ENCODE data around the gene LDHA. TPM values are rescaled to one million over a fixed set of nuclear protein-coding genes. Genes with fewer than 3 reads are reported as not detected.

The LDHA gene
- total and polyA plus RNA-seq, 2 of the 13 experiments (the other 11 are each of a cell fraction or from before 2014, with no cell fraction given), result 805 to 1,547 TPM

DNA sequence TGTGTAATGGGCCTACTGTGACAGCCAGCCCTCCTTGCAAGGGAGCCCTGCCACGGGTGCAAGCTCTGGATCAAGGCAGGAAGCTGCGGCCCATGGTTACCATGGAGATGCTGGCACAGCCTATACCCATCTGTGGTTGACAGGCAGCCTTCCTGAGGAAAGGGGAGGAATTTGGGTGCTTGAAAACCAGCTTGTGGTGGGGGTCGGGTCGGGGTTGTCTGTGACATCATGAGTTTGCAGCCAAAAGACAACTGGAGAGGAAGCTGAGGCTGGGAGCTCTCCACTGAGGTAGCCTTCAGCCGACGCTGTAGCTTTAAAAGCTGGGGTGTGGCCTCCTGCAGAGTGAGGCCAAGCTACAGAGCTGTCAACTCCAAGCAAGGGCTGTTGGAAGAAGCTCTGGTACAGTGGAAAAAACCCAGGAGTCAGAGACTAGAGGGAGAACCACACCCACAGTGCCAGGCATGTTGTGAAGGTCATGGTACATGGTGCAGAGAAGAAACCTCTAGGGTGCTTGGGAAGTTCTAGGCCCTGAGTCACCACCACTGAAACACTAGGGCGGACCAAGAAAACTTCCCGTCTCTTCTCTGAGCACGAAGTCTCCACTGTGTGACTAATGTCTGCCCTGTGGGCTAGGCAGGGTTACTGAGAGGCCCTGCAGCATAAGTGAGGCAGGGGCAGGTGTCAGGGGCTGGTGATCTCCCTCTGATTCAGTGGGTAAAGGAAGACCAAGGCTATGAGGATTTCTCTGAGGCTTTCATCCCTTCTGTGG is 10.8 kb upstream of the LDHA start (continued):
- TF ChIP-seq, protein P1, sequence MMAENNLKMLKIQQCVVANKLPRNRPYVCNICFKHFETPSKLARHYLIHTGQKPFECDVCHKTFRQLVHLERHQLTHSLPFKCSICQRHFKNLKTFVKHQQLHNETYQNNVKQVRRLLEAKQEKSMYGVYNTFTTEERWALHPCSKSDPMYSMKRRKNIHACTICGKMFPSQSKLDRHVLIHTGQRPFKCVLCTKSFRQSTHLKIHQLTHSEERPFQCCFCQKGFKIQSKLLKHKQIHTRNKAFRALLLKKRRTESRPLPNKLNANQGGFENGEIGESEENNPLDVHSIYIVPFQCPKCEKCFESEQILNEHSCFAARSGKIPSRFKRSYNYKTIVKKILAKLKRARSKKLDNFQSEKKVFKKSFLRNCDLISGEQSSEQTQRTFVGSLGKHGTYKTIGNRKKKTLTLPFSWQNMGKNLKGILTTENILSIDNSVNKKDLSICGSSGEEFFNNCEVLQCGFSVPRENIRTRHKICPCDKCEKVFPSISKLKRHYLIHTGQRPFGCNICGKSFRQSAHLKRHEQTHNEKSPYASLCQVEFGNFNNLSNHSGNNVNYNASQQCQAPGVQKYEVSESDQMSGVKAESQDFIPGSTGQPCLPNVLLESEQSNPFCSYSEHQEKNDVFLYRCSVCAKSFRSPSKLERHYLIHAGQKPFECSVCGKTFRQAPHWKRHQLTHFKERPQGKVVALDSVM (CRISPR knock-in tag; IDR thresholded peaks at IDR 0.05), result 0 out of 2 replicates have a peak, but pooled peaks have one; percentile 37
- TF ChIP-seq, protein P2, sequence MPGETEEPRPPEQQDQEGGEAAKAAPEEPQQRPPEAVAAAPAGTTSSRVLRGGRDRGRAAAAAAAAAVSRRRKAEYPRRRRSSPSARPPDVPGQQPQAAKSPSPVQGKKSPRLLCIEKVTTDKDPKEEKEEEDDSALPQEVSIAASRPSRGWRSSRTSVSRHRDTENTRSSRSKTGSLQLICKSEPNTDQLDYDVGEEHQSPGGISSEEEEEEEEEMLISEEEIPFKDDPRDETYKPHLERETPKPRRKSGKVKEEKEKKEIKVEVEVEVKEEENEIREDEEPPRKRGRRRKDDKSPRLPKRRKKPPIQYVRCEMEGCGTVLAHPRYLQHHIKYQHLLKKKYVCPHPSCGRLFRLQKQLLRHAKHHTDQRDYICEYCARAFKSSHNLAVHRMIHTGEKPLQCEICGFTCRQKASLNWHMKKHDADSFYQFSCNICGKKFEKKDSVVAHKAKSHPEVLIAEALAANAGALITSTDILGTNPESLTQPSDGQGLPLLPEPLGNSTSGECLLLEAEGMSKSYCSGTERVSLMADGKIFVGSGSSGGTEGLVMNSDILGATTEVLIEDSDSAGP (CRISPR knock-in tag; IDR thresholded peaks at IDR 0.05; ENCODE audit: borderline replicate concordance), result peak; percentile 100
- 0 out of 2 replicates have a peak, but pooled peaks have one; percentile 44 for TF ChIP-seq SMAD3 (CRISPR knock-in tag; IDR thresholded peaks at IDR 0.05)
- TF ChIP-seq NR2C2 (CRISPR knock-in tag; IDR thresholded peaks at IDR 0.05; ENCODE audit: borderline replicate concordance), result no peak
- TF ChIP-seq TARDBP (CRISPR knock-in tag; IDR thresholded peaks at IDR 0.05), result peak; percentile 58; the same call in 1 of the 2 replicates
- TF ChIP-seq NFE2 (CRISPR knock-in tag; IDR thresholded peaks at IDR 0.05), result no peak
- TF ChIP-seq, protein P3, sequence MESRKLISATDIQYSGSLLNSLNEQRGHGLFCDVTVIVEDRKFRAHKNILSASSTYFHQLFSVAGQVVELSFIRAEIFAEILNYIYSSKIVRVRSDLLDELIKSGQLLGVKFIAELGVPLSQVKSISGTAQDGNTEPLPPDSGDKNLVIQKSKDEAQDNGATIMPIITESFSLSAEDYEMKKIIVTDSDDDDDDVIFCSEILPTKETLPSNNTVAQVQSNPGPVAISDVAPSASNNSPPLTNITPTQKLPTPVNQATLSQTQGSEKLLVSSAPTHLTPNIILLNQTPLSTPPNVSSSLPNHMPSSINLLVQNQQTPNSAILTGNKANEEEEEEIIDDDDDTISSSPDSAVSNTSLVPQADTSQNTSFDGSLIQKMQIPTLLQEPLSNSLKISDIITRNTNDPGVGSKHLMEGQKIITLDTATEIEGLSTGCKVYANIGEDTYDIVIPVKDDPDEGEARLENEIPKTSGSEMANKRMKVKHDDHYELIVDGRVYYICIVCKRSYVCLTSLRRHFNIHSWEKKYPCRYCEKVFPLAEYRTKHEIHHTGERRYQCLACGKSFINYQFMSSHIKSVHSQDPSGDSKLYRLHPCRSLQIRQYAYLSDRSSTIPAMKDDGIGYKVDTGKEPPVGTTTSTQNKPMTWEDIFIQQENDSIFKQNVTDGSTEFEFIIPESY (CRISPR knock-in tag; IDR thresholded peaks at IDR 0.05), result no peak
- peak; percentile 70; the same call in 1 of the 2 replicates for TF ChIP-seq MEIS1 (CRISPR knock-in tag; IDR thresholded peaks at IDR 0.05; ENCODE audit: borderline replicate concordance)
- TF ChIP-seq SRSF9 (IDR thresholded peaks at IDR 0.05; ENCODE audit: borderline replicate concordance, insufficient read depth, low read depth, low read length, poor library complexity, severe bottlenecking), result no peak
- TF ChIP-seq, protein P4, sequence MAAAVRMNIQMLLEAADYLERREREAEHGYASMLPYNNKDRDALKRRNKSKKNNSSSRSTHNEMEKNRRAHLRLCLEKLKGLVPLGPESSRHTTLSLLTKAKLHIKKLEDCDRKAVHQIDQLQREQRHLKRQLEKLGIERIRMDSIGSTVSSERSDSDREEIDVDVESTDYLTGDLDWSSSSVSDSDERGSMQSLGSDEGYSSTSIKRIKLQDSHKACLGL (CRISPR knock-in tag; IDR thresholded peaks at IDR 0.05), result 0 out of 2 replicates have a peak, but pooled peaks have one; percentile 17
- TF ChIP-seq, protein P5, sequence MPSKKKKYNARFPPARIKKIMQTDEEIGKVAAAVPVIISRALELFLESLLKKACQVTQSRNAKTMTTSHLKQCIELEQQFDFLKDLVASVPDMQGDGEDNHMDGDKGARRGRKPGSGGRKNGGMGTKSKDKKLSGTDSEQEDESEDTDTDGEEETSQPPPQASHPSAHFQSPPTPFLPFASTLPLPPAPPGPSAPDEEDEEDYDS (CRISPR knock-in tag; IDR thresholded peaks at IDR 0.05), result 0 out of 2 replicates have a peak, but pooled peaks have one; percentile 37
- no peak for TF ChIP-seq SIX1 (CRISPR knock-in tag; IDR thresholded peaks at IDR 0.05; ENCODE audit: borderline replicate concordance)
- TF ChIP-seq ZNF83 (CRISPR knock-in tag; IDR thresholded peaks at IDR 0.05; ENCODE audit: borderline replicate concordance), result 0 out of 2 replicates have a peak, but pooled peaks have one; percentile 25
- TF ChIP-seq BCL6 (CRISPR knock-in tag; IDR thresholded peaks at IDR 0.05), result 0 out of 2 replicates have a peak, but pooled peaks have one; percentile 25
- TF ChIP-seq, protein P6, sequence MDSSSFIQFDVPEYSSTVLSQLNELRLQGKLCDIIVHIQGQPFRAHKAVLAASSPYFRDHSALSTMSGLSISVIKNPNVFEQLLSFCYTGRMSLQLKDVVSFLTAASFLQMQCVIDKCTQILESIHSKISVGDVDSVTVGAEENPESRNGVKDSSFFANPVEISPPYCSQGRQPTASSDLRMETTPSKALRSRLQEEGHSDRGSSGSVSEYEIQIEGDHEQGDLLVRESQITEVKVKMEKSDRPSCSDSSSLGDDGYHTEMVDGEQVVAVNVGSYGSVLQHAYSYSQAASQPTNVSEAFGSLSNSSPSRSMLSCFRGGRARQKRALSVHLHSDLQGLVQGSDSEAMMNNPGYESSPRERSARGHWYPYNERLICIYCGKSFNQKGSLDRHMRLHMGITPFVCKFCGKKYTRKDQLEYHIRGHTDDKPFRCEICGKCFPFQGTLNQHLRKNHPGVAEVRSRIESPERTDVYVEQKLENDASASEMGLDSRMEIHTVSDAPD (CRISPR knock-in tag; IDR thresholded peaks at IDR 0.05), result peak; percentile 69
- TF ChIP-seq, protein P7, sequence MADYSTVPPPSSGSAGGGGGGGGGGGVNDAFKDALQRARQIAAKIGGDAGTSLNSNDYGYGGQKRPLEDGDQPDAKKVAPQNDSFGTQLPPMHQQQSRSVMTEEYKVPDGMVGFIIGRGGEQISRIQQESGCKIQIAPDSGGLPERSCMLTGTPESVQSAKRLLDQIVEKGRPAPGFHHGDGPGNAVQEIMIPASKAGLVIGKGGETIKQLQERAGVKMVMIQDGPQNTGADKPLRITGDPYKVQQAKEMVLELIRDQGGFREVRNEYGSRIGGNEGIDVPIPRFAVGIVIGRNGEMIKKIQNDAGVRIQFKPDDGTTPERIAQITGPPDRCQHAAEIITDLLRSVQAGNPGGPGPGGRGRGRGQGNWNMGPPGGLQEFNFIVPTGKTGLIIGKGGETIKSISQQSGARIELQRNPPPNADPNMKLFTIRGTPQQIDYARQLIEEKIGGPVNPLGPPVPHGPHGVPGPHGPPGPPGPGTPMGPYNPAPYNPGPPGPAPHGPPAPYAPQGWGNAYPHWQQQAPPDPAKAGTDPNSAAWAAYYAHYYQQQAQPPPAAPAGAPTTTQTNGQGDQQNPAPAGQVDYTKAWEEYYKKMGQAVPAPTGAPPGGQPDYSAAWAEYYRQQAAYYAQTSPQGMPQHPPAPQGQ (CRISPR knock-in tag; IDR thresholded peaks at IDR 0.05; ENCODE audit: borderline replicate concordance), result 0 out of 2 replicates have a peak, but pooled peaks have one; percentile 37
- TF ChIP-seq KMT2A (CRISPR knock-in tag; IDR thresholded peaks at IDR 0.05), result no peak
